GM19193 (cell line): ENCODE data around the gene TCERG1L.

Experiments used
- POLR2A ChIP-seq: IDR thresholded peaks from 4 replicates; pipeline ENCODE4 v1.6.1; 2011; ENCODE audit not compliant: insufficient read depth, insufficient read length; ENCODE audit errors: extremely low read depth

The TCERG1L gene

DNA sequence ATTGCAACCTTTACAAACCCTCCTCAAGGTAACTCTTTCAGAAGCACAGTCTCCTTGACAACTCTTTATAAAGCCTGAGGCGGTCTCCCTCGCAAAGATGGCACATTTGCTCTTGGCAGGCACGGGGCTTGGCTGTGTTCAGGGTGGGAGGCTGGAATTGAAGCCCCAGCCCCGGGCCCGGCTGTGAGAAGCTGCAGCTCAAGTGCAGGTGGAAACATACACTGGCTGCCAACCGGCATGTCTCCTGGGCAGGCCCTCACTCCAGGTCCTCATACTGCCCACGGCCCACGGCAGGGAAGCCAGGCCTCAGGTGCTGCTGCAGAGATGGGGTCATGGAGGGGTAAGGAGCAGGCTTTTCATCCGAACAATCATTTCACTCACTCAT lies 194.5 kb downstream of the TCERG1L start:
- no peak for TF ChIP-seq POLR2A

DNA sequence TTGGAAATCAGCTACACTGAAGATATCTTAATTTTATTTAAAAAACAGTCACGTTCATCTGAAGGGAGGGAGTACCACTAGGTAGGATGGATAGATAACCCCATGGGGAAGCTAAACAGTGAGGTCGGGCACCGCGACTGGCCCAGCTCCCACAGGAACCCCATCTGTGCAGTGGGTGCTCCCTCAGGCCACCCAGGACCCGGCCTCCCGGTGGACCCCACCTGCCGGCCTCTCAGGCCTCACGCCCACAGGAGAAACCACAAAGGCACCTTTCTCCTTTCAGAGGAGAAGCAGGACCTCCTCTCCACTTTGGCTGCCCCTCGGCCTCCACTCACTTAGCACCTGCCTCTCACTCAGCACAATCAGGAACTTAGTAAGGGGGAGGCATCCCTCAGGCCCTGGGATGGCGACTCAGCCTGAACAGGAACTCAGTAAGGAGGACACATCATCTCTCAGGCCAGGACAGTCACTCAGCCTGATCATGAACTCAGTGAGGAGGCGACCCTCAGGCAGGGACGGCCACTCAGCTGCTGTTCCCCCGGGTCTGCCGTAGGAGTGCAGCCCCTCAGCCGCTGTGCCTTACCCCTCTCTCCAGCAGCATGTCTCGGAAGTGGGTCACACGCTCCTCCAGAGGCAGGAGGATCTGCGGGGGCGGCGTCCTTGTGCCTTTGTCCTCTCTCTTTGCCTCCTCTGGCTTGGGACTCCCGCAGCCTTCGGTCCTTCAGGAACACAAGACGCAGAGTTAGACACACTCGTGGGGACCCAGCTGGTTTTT lies 195.1 kb downstream of the TCERG1L start:
- no peak for TF ChIP-seq POLR2A

DNA sequence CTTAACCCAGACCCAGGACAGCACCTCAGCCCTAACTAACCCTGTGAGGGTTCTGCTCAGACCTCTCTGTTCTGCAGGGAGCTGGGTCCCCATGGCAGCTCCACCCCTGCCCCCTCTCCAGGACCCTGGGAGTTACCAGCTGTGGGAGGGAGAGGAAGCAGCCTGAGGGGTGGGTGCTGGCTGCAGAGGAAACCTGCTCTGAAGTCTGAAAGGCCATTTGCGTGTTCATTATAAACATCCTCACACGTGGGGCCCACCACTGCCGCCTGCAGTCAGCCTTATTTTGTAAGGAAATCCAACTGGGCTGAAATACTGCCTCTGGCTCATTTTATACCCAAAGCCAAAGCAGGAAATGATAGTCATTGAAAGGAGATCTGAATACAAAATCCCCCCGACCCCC lies 195.7 kb downstream of the TCERG1L start:
- TF ChIP-seq POLR2A, result no peak

DNA sequence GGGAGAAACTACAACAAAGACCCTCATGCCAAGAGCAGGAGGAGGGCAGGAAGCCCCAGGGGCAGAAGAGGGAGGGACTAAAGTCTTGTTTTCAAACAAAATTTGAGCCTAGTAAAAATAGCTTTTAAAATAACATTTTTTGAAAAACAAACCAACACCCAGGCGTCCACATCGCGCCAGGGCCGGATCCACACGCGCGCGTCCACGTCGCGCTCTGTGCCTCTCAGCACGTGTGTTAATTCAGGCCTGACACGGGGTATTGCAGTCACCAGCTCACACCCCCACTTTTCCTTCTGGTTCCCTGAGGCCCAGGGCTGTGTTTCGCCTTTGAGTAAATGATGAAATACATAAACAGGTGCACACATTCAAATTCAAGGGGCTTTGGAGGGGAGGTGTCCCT lies 196.2 kb downstream of the TCERG1L start:
- TF ChIP-seq POLR2A, result no peak

DNA sequence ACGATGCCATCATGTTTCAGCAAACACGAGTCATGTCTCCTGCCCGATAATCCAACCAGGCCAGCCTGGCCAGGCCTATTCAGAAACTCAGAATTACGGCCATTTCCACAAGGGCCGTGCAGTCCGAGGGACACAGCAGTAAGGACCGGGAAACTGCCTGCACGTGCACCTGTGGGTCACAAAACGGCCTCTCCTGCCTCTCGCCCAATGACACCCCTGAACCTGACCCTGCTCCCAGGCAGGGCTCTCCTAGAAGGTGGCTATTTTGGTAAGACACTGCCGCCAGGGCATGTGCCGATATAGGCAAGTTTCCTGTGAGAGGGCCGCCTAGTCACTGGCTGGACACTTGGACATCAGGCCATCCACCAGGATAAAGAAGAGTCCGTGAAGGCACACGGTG lies 196.7 kb downstream of the TCERG1L start:
- no peak for TF ChIP-seq POLR2A

DNA sequence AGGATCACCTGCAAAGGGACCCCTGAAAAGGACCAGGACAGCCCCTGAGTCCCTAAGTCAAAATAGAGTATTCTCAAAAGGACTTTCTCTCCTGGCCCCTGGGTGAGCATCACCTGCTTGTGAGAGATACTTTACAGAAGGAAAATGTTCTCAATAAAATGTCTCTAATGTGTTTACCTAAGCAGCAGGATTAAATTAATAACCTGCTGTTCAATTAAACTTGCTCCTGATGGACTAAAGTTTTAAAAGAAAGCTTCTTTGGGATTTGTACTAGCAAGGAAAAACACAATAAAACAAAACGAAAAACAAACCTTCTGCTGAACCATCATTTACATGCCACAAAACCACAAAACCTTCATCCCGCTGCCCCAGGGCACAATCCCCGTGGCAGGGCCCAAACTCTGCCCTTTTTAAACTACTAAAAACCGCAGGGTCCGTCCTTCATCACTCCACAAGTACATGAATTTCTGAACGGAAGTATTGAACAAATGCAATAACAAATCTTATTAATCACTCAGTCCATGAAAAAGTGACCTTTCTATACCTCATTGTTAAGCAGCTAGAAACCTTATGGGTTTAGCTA lies 197.7 kb downstream of the TCERG1L start:
- no peak for TF ChIP-seq POLR2A

DNA sequence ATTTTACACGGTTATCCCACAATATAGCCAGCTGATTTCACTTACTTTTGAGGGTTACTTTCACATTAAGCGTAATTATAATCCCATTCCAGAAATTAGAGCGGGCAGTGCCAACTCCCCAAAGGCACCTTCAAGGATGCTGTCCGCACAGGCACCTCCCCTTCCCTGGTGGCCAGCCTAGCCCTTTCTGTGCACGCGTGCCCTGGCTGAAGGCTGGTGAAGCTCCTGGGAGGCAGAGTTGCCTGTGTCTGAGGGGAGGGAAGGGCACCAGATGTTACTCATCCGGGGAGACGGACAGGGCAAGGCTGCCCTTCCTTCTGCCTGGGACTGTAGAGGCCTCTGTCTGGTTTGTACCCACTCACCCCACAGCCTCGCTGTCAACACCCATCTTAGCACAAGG lies 198.4 kb downstream of the TCERG1L start:
- TF ChIP-seq POLR2A, result no peak

DNA sequence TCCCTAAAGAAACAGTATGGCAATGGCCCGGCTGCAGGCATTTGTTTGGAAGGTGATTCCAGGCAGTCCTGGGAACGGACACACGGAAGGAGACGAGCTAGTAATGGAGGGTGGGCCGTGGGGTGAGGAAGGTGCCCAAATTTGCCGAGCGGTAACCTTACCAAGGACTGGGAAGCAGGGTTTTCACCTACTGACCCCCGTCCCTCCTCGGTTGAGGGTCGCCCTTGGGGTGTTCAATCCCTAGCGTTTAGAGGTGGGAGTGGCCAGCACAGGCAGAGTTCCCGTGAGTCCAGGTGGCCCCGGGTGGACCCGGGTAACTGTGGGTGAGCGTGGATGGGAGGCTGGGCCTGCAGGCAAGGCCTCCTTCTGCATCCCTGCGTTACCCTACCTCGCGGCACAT lies 198.8 kb downstream of the TCERG1L start:
- no peak for TF ChIP-seq POLR2A

DNA sequence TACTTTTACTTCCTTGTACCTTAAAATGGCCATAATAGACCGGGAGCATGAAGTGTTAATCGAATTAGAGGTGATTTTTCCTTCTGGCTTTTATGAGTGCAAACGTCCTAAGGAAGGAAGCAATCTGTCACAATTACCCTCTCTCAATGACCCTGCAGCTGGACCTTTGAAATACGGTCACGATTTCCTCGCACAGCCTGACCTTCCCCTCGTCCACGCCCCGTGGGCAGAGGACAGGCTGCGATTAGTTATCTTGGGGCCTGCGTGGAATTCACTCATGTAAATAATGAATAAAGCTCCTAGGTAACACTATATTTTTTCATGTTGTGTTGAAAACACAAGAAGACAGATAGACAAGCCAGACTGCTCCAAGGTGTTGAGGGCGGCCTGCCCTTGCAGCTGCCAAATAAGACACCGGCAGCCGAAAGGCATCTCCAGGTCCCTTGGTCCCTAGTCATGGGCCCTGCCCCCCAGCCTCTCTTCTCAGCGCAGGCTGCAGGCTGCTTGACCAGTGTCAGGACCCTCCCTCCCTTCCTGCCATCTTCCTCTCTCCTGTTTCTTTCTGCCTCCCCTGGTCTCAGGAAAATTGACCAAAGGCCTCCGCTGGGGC lies 199.9 kb downstream of the TCERG1L start:
- TF ChIP-seq POLR2A, result no peak

DNA sequence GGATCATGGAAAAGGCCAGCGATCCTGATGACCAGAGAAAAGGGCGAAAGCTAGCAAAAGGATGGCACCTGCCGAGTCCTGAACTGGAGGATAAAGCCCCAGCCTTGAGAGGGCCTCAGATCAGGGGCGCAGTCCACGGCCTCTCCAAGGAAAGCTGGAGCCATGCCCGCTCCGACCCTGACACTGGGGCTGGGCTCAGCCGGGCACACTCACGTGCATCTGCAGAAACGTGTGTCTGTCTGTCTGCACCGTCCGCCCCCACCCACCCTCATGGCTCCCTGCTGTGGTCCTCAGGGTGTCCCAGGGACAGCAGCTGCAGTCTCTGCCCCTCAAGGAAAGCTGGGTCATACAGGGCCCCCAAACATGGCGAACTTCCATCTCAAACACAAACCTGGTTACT lies 200.5 kb downstream of the TCERG1L start:
- no peak for TF ChIP-seq POLR2A

DNA sequence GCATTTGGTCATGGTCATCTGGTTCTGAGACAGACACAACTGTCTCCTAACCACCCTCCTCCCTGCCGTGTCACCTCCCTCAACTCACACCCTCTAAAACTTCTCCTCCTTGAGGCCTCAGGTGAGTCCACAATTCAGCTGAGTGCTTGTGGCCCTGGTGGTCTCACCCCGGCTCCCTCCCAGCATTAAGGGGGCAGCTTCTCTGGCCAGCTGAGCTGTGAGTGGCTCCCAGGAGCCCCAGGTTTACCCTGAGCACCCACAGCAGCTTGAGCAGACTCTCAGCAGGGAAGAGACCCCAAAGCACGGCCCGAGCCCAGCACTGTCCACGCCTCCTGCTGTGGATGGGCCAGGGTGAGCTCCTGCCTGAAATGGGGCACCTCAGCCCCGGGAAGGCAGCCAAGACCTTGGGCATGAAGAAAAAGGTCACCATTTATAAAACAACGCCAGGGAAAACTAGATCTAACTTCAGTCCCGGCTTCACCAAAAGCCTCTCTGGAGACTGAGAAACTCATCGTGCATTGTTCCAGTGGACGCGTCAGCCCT lies 201.2 kb downstream of the TCERG1L start:
- no peak for TF ChIP-seq POLR2A

DNA sequence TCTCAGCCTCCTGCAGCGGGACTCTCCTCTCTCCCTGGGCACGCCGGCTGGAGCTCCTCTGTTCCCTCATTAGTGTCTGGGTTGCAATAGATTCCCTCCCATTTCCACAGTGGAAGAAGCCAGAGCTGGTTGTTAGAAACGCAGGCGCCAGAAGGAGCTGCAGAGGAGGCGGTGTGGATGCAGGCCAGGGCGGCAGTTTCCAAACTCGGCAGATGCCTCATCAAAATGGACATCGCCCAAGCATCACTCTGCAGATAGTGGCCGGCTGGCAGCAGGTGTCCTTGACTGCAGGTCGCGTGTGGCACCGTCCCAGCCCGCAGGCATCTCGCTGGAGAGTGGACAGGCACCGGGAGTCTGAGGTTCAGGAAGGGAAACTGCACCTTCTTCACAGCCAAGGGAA lies 201.8 kb downstream of the TCERG1L start:
- no peak for TF ChIP-seq POLR2A

DNA sequence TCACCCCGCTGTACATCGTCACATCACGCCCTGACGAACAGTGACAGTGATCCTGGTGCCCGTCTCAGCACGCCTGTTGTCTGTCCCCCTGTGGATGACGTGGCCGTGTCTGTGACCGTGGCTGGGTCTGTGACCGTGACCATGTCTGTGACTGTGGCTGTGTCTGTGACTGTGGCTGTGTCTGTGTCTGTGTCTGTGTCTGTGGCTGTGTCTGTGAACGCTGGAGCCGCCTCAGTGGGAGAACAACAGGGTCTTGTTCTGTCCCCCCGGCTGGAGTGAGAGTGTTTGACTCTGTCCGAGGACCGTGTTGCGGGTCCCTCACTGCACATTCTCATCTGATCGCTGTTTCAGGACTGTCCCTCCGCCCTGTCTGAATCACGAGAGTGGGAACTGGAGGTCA lies 202.2 kb downstream of the TCERG1L start:
- no peak for TF ChIP-seq POLR2A

DNA sequence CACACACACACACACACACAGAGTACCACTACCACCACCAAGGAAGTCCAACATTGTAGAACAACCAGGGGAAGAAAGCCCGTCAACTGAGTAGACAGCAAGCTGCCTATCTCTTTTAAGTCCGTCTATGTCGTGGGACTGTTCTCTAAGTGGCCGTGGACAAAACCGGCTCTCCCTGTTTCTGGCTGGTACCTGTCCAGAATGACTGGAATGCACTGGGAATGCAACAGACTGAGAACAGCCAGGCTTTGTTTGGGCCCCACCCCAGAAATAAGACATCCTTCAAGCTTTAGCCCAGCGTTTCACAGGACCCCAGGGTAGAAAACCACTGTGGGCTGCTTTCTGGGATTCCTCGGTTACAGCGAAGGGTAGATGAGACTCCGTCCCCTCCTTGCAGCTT lies 203.6 kb downstream of the TCERG1L start:
- no peak for TF ChIP-seq POLR2A

DNA sequence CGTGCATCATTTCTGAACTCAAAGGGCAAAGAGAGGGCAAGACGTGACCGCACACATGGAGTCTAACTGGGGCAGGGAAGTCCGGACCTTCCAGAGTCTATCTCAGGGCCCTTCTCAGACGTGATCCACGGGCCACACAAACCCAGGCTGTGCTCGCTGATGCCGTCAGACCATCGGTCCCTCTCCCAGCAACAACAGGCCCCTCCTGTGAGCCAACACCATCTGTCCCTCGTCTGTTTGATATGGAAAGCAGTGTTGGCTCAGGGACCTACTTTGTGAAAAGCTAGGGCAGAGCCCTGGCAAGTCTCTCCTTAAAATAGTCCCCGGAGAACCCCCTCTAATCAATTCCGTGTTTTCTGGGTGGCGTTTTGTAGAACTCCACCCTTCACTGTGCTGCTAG lies 208.8 kb downstream of the TCERG1L start:
- TF ChIP-seq POLR2A, result no peak

DNA sequence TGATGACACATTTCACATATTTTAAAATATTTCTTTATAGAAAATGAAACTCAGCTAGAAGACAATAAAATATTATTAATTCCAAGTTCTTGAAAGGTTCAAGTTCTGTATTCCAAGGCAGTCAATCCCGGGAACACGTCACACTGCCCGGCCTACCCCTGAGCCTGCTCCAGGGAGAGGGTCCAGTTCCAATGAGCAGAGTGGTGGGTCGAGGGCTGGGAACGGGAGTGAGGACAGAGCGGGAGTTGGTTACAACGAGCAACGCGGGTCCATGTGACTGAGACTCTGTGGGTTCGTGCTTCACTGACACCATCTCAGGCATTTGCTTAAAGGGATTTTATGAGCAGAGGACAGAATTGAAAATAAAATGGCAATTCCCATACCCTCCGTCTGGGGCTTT lies 209.4 kb downstream of the TCERG1L start:
- no peak for TF ChIP-seq POLR2A
